ENCODE measurements around the gene ARL15.

DNA sequence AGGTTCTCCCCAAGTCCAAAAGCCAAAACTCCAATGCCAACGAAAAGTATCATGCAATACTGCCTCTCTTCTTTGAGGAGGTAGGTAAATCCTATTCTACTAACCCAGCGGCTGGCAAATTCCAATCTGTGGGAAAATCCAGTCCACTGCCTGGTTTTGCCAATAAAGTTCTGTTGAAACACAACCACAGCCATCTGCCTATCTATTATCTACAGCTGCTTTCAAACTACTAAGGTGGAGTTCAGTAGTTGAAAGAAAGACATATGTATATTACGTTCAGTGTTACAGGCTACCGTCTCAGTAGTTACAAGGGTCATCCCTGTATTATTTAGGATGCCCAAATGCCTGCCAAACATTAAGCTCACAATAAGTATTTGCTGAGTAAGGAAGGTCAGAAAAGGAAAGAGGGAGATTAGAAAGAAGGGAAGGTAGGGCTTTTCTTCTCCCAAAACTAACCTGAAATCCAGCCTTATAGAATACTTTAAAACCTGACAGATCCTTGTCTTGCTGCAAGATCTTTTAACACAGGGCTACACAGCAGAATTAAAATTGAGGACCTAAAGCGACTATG, 16.2 kb downstream of the ARL15 start:
- no peak for TF ChIP-seq CTCF (conservative IDR thresholded peaks at IDR 0.05; ENCODE audit: low read depth, low read length)
- TF ChIP-seq, protein P1, sequence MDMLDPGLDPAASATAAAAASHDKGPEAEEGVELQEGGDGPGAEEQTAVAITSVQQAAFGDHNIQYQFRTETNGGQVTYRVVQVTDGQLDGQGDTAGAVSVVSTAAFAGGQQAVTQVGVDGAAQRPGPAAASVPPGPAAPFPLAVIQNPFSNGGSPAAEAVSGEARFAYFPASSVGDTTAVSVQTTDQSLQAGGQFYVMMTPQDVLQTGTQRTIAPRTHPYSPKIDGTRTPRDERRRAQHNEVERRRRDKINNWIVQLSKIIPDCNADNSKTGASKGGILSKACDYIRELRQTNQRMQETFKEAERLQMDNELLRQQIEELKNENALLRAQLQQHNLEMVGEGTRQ (IDR thresholded peaks at IDR 0.05; ENCODE audit: low read depth, low read length) = no peak
- TF ChIP-seq RAD21 (IDR thresholded peaks at IDR 0.05; ENCODE audit: low read length) = no peak
- TF ChIP-seq RFX5 (IDR thresholded peaks at IDR 0.05; ENCODE audit: low read depth, low read length) = no peak
- no peak for TF ChIP-seq POLR2A (IDR thresholded peaks at IDR 0.05; ENCODE audit: low read depth, low read length)
- no peak for TF ChIP-seq FOS (IDR thresholded peaks at IDR 0.05; ENCODE audit: low read depth, low read length)
